Measurements from ENCODE around the gene LCLAT1. TPM values are rescaled to one million over a fixed set of nuclear protein-coding genes. Genes with fewer than 3 reads are reported as not detected.

Gene LCLAT1
- total RNA-seq, 4 donors from 2014 or later: 24.9 to 62.9 (median 36.3) TPM

DNA sequence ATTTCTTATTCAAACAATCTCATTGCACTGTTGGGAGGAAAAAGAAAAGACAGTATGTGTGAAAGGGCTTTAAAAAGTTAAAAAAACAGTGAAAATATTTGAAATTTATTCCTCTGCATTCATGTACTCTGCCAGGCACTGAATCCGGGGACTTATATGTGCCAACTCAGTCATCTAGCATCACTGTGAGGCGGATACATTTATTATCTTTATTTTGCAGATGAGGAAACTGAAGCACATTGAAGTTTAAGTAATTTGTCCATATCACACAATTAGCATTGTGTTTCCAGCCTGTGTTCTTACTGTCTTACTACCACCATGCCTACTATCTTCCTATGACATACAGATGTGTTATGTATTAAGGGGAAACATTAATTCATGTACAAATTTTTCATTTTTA, 1.8 kb downstream of the LCLAT1 start:
- Histone ChIP-seq H3K4me3 (peak overlapping the region in 2 of 4 donors; percentile 85 to 89), H3K9me3 (no peaks in the 10 kb centered on the region), H3K4me1 (peaks cover 0 to 42% (median 23%) of the 10 kb centered on the region in 4 donors), H3K36me3 (no peaks in the 10 kb centered on the region), H3K27ac (replicated peaks in 1 of 4) (no peak overlapping the region), H3K27me3 (no peaks in the 10 kb centered on the region)
- TF ChIP-seq POLR2AphosphoS5 (IDR thresholded peaks at IDR 0.05): no peak
- no peak for TF ChIP-seq EP300 (IDR thresholded peaks at IDR 0.05)
- TF ChIP-seq POLR2A (IDR thresholded peaks at IDR 0.05; ENCODE audit: low read depth): no peak
- TF ChIP-seq, protein P1, sequence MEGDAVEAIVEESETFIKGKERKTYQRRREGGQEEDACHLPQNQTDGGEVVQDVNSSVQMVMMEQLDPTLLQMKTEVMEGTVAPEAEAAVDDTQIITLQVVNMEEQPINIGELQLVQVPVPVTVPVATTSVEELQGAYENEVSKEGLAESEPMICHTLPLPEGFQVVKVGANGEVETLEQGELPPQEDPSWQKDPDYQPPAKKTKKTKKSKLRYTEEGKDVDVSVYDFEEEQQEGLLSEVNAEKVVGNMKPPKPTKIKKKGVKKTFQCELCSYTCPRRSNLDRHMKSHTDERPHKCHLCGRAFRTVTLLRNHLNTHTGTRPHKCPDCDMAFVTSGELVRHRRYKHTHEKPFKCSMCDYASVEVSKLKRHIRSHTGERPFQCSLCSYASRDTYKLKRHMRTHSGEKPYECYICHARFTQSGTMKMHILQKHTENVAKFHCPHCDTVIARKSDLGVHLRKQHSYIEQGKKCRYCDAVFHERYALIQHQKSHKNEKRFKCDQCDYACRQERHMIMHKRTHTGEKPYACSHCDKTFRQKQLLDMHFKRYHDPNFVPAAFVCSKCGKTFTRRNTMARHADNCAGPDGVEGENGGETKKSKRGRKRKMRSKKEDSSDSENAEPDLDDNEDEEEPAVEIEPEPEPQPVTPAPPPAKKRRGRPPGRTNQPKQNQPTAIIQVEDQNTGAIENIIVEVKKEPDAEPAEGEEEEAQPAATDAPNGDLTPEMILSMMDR (IDR thresholded peaks at IDR 0.05): no peak
- 93% methylated on average over 2 of the region's 2 CpGs for WGBS
- DNase-seq (ENCODE audit: extremely low spot score): no peak
- intact Hi-C loops (cut with DNase I): no loop called here

DNA sequence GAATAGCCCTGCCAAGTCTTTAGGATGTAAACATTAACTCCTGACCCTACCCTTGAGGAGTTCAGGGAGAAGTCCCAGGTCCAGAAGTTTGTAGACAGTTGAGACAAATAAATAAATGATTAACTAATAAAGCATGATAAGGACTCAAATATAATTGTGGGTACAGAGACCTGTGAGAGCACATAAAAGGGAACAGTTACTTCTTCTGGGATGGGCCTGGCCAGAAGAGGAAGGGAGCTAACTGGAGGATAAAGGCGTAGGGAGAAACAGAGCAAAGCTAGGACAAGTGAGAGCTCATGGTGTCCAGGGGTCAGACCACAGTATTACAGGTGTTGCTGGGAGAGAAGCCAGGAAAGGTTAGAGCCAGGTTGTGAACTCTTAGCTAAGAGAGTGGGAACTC, 3.0 kb downstream of the LCLAT1 start:
- WGBS: 58% methylated on average over 1 of the region's 1 CpG
- intact Hi-C loops (cut with DNase I): no loop called here
- no peaks in the 10 kb centered on the region for H3K27me3 ChIP-seq

DNA sequence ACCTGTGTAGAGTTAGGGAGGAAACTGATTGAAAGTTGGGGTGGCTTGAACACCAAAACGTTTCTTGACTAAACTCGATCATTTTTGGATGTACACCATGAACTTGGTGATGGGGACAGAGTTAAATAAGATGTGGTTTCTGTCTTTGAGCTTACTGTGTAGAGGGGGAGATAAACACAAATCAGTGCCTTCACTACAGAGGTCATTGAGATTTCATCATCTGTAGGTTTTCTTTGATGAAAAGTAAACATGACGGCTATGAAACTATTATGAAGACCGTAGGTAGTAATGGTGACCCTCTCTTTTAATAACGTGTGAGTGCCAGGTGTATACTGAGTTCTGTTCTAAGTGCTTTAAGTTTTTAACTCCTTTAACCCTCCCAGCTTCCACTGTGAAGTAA, 6.5 kb downstream of the LCLAT1 start:
- Histone ChIP-seq H3K4me1 (peaks cover 21 to 50% (median 23%) of the 10 kb centered on the region in 4 donors), H3K27ac (replicated peaks in 1 of 4) (no peak overlapping the region), H3K4me3 (no peak overlapping the region), H3K9me3 (no peaks in the 10 kb centered on the region), H3K36me3 (no peaks in the 10 kb centered on the region), H3K27me3 (no peaks in the 10 kb centered on the region)
- 71% methylated on average over 5 of the region's 5 CpGs for WGBS
- intact Hi-C loops (cut with DNase I): no loop called here
- TF ChIP-seq EP300 (IDR thresholded peaks at IDR 0.05): no peak
- TF ChIP-seq, protein P1 (IDR thresholded peaks at IDR 0.05): no peak
- TF ChIP-seq POLR2A (IDR thresholded peaks at IDR 0.05; ENCODE audit: low read depth): no peak
- no peak for TF ChIP-seq POLR2AphosphoS5 (IDR thresholded peaks at IDR 0.05)
- DNase-seq (ENCODE audit: extremely low spot score): no peak

More for the DNA sequence above, 3.0 kb downstream of the LCLAT1 start:
- no peak for TF ChIP-seq EP300 (IDR thresholded peaks at IDR 0.05)
- TF ChIP-seq POLR2AphosphoS5 (IDR thresholded peaks at IDR 0.05): no peak
- TF ChIP-seq POLR2A (IDR thresholded peaks at IDR 0.05; ENCODE audit: low read depth): no peak
- TF ChIP-seq, protein P1 (IDR thresholded peaks at IDR 0.05): no peak
- DNase-seq (ENCODE audit: extremely low spot score): no peak
- Histone ChIP-seq H3K27ac (replicated peaks in 1 of 4) (no peak overlapping the region), H3K4me1 (peaks cover 9 to 50% (median 31%) of the 10 kb centered on the region in 4 donors), H3K4me3 (no peak overlapping the region), H3K36me3 (no peaks in the 10 kb centered on the region), H3K9me3 (no peaks in the 10 kb centered on the region)

DNA sequence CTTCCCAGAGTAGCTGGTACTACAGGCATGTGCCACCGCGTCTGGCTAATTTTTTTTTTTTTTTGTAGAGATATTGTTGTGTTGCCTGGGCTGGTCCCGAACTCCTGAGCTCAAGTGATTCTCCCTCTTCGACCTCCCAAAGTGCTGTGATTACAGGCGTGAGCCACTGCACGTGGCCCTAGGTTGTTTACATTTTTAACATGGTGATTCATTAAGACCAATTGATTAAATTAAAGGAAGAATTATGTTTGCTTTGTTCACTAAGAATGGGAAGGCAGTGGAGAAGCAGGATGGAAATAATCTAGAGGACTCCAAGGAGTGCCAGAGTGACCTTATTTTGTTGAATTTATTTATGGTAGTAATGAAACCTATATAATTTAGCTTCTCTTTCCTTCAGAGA, 7.5 kb downstream of the LCLAT1 start:
- TF ChIP-seq POLR2A (IDR thresholded peaks at IDR 0.05; ENCODE audit: low read depth): no peak
- TF ChIP-seq, protein P1 (IDR thresholded peaks at IDR 0.05): no peak
- no peak for TF ChIP-seq POLR2AphosphoS5 (IDR thresholded peaks at IDR 0.05)
- no peak for TF ChIP-seq EP300 (IDR thresholded peaks at IDR 0.05)
- peak overlapping the region; percentile 48 to 68 (median 65) for H3K27ac ChIP-seq (replicated peaks in 1 of 4)
- peaks cover 15 to 52% (median 24%) of the 10 kb centered on the region in 4 donors for H3K4me1 ChIP-seq
- no peak for DNase-seq (ENCODE audit: extremely low spot score)
- no peaks in the 10 kb centered on the region for H3K27me3 ChIP-seq
- WGBS: 66% methylated on average over 6 of the region's 6 CpGs
- intact Hi-C loops (cut with DNase I): no loop called here
- no peaks in the 10 kb centered on the region for H3K36me3 ChIP-seq
- no peak overlapping the region for H3K4me3 ChIP-seq
- no peaks in the 10 kb centered on the region for H3K9me3 ChIP-seq
